Brain microvascular endothelial cell (primary cell): Measurements from ENCODE around the gene POTEF.
"Not testable (repeated sequence)": the region's sequence is repeated elsewhere in the genome, so short reads cannot be mapped to it uniquely, and the experiment has no call there.

Source experiments
- DNase-seq: peaks from one replicate; pipeline ENCODE4 v3.0.0-alpha.2; 2020
- H3K27ac ChIP-seq: fragments of 250-450 bp; sonication (Bioruptor Pico); 2 replicates; pipeline ENCODE4 v1.5.1; 2020; ENCODE audit warnings: mild to moderate bottlenecking, moderate library complexity
- H3K27me3 ChIP-seq: fragments of 250-450 bp; sonication (Bioruptor Pico); replicated peaks from 2 replicates; pipeline ENCODE4 v1.5.1; 2020; ENCODE audit warnings: mild to moderate bottlenecking
- H3K36me3 ChIP-seq: fragments of 250-450 bp; sonication (Bioruptor Pico); replicated peaks from 2 replicates; pipeline ENCODE4 v1.5.1; 2020; ENCODE audit warnings: mild to moderate bottlenecking
- H3K4me3 ChIP-seq: 2 replicates; pipeline ENCODE4 v1.5.1; 2011; ENCODE audit warnings: low read depth, mild to moderate bottlenecking, control low read depth, low read length, moderate library complexity
- CTCF ChIP-seq: IDR thresholded peaks from 2 replicates; pipeline ENCODE4 v1.5.1; 2011; ENCODE audit warnings: low read depth, mild to moderate bottlenecking, moderate library complexity, low read length, control low read depth, inconsistent platforms; ENCODE audit errors: missing control alignments
- in situ Hi-C: cut with HindIII; loops from 2 replicates; pipeline ENCODE4 v1.10.0; 2017; ENCODE audit warnings: low sequenced_read_pairs, low pct_ligation_motif_present

The POTEF gene

GRCh38 chr2:130137118-130137517, 8.1 kb upstream of the POTEF start:
- H3K27me3 ChIP-seq, in situ Hi-C loops, H3K4me3 ChIP-seq, DNase-seq, H3K27ac ChIP-seq, H3K36me3 ChIP-seq: not testable (repeated sequence)

GRCh38 chr2:130136546-130136945, 7.5 kb upstream of the POTEF start:
- H3K4me3 ChIP-seq, H3K27me3 ChIP-seq, DNase-seq, in situ Hi-C loops, H3K27ac ChIP-seq, H3K36me3 ChIP-seq: not testable (repeated sequence)

- Histone ChIP-seq H3K36me3 (no peaks in the 10 kb centered on the region), H3K4me3 (no peak overlapping the region), H3K27ac (no peak overlapping the region), H3K27me3 (no peaks in the 10 kb centered on the region)
- no peak for TF ChIP-seq CTCF
- no peak for DNase-seq
- in situ Hi-C loops, result no loop called here
Observed at GRCh38 chr2:130135692-130136541, 6.9 kb upstream of the POTEF start.

GRCh38 chr2:130128464-130128863, 558 bp downstream of the POTEF start:
- H3K36me3 ChIP-seq, H3K4me3 ChIP-seq, H3K27ac ChIP-seq, DNase-seq, H3K27me3 ChIP-seq, in situ Hi-C loops: not testable (repeated sequence)

- DNase-seq, in situ Hi-C loops, H3K27ac ChIP-seq, H3K36me3 ChIP-seq, H3K27me3 ChIP-seq, H3K4me3 ChIP-seq: not testable (repeated sequence)
Observed at GRCh38 chr2:130127726-130128125, 1.3 kb downstream of the POTEF start.

- DNase-seq, in situ Hi-C loops: not testable (repeated sequence)
Observed at GRCh38 chr2:130120924-130121323, 8.1 kb downstream of the POTEF start.

GRCh38 chr2:130102597-130103363, 26.2 kb downstream of the POTEF start:
- DNase-seq, in situ Hi-C loops, H3K27ac ChIP-seq, H3K27me3 ChIP-seq, H3K36me3 ChIP-seq, H3K4me3 ChIP-seq: not testable (repeated sequence)

More at GRCh38 chr2:130120924-130121323, 8.1 kb downstream of the POTEF start:
- not testable (repeated sequence) for H3K27ac ChIP-seq, H3K27me3 ChIP-seq, H3K36me3 ChIP-seq, H3K4me3 ChIP-seq

GRCh38 chr2:130062645-130063044, 66.4 kb downstream of the POTEF start:
- H3K36me3 ChIP-seq, in situ Hi-C loops, H3K27ac ChIP-seq, H3K27me3 ChIP-seq, DNase-seq, H3K4me3 ChIP-seq: not testable (repeated sequence)

GRCh38 chr2:130059982-130060381, 69.0 kb downstream of the POTEF start:
- H3K36me3 ChIP-seq, in situ Hi-C loops, H3K27me3 ChIP-seq, H3K27ac ChIP-seq, DNase-seq, H3K4me3 ChIP-seq: not testable (repeated sequence)

- H3K27me3 ChIP-seq, DNase-seq, H3K27ac ChIP-seq, in situ Hi-C loops, H3K4me3 ChIP-seq, H3K36me3 ChIP-seq: not testable (repeated sequence)
Observed at GRCh38 chr2:130056336-130056735, 72.7 kb downstream of the POTEF start.

GRCh38 chr2:130053217-130053911, 75.7 kb downstream of the POTEF start:
- in situ Hi-C loops, DNase-seq: not testable (repeated sequence)

GRCh38 chr2:130052376-130052775, 76.6 kb downstream of the POTEF start:
- H3K27me3 ChIP-seq, DNase-seq, in situ Hi-C loops, H3K27ac ChIP-seq, H3K4me3 ChIP-seq, H3K36me3 ChIP-seq: not testable (repeated sequence)

More at GRCh38 chr2:130053217-130053911, 75.7 kb downstream of the POTEF start:
- not testable (repeated sequence) for H3K27ac ChIP-seq, H3K27me3 ChIP-seq, H3K4me3 ChIP-seq, H3K36me3 ChIP-seq

- H3K27me3 ChIP-seq, H3K36me3 ChIP-seq, H3K27ac ChIP-seq, in situ Hi-C loops, H3K4me3 ChIP-seq, DNase-seq: not testable (repeated sequence)
Observed at GRCh38 chr2:130048422-130048821, 80.6 kb downstream of the POTEF start.
